ENCODE data around the gene PLEKHB1.
"Not testable (repeated sequence)": the region's sequence is repeated elsewhere in the genome, so short reads cannot be mapped to it uniquely, and the experiment has no call there.

The PLEKHB1 gene

GRCh38 chr11:73648571-73649046 lies 2.2 kb downstream of the PLEKHB1 start:
- DNase-seq, result no peak

GRCh38 chr11:73649206-73649605 lies 2.8 kb downstream of the PLEKHB1 start:
- no peak for DNase-seq

GRCh38 chr11:73650400-73650799 lies 4.0 kb downstream of the PLEKHB1 start:
- no peak for DNase-seq

GRCh38 chr11:73651252-73651651 lies 4.9 kb downstream of the PLEKHB1 start:
- no peak for DNase-seq

GRCh38 chr11:73651661-73652045 lies 5.3 kb downstream of the PLEKHB1 start:
- DNase-seq, result no peak

GRCh38 chr11:73652046-73652730 lies 5.8 kb downstream of the PLEKHB1 start:
- DNase-seq, result no peak

GRCh38 chr11:73652856-73653559 lies 6.6 kb downstream of the PLEKHB1 start:
- DNase-seq, result no peak

- DNase-seq, result no peak
Observed at GRCh38 chr11:73653996-73654395, 7.6 kb downstream of the PLEKHB1 start.

GRCh38 chr11:73654482-73655021 lies 8.2 kb downstream of the PLEKHB1 start:
- no peak for DNase-seq

- no peak for DNase-seq
Observed at GRCh38 chr11:73655686-73656085, 9.3 kb downstream of the PLEKHB1 start.

GRCh38 chr11:73656985-73657384 lies 10.6 kb downstream of the PLEKHB1 start:
- DNase-seq, result no peak

GRCh38 chr11:73659961-73660360 lies 13.6 kb downstream of the PLEKHB1 start:
- DNase-seq, result no peak

GRCh38 chr11:73660497-73661034 lies 14.2 kb downstream of the PLEKHB1 start:
- DNase-seq, result no peak

- peak; percentile 75 for DNase-seq
Observed at GRCh38 chr11:73661035-73661628, 14.8 kb downstream of the PLEKHB1 start.

- no peak for DNase-seq
Observed at GRCh38 chr11:73662445-73663157, 16.2 kb downstream of the PLEKHB1 start.

GRCh38 chr11:73663604-73664495 lies 17.5 kb downstream of the PLEKHB1 start:
- no peak for DNase-seq

- DNase-seq, result no peak
Observed at GRCh38 chr11:73664877-73665276, 18.5 kb downstream of the PLEKHB1 start.

GRCh38 chr11:73667891-73668290 lies 21.5 kb downstream of the PLEKHB1 start:
- DNase-seq, result no peak

- DNase-seq, result no peak
Observed at GRCh38 chr11:73670808-73671207, 24.4 kb downstream of the PLEKHB1 start.

- DNase-seq, result no peak
Observed at GRCh38 chr11:73671701-73672100, 25.3 kb downstream of the PLEKHB1 start.

GRCh38 chr11:73676552-73676951 lies 30.2 kb downstream of the PLEKHB1 start:
- not testable (repeated sequence) for DNase-seq

- no peak for DNase-seq
Observed at GRCh38 chr11:73680687-73681086, 34.3 kb downstream of the PLEKHB1 start.
